Osteoblast (primary cell): ENCODE results near the gene F8. TPM values are rescaled to one million over a fixed set of nuclear protein-coding genes. Genes with fewer than 3 reads are reported as not detected.
A peak's percentile ranks its signal among the peaks of the same experiment; 100 is the strongest.

Experiments
- DNase-seq: peaks from one replicate; pipeline ENCODE4 v3.0.0; 2011; ENCODE audit warnings: low spot score, mixed read lengths; ENCODE audit not compliant: insufficient read length; ENCODE audit errors: missing footprints
- H2AFZ ChIP-seq: 2 replicates; pipeline ENCODE4 v1.6.0; 2011; ENCODE audit warnings: mild to moderate bottlenecking, low read length
- H3K27ac ChIP-seq: 2 replicates; pipeline ENCODE4 v1.5.1; 2011; ENCODE audit warnings: mild to moderate bottlenecking, low read depth, low read length, moderate library complexity
- H3K27me3 ChIP-seq: 2 replicates; pipeline ENCODE4 v1.6.0; 2012; ENCODE audit warnings: mild to moderate bottlenecking, control low read depth, inconsistent platforms, low read length, moderate library complexity; ENCODE audit not compliant: insufficient read depth
- H3K36me3 ChIP-seq: 2 replicates; pipeline ENCODE4 v1.5.1; 2011; ENCODE audit warnings: mild to moderate bottlenecking, low read length, control low read depth, moderate library complexity; ENCODE audit not compliant: insufficient read depth
- H3K4me1 ChIP-seq: 2 replicates; pipeline ENCODE4 v1.5.1; 2011; ENCODE audit warnings: mild to moderate bottlenecking, low read length, control low read depth, moderate library complexity; ENCODE audit not compliant: insufficient read depth
- H3K4me2 ChIP-seq: 2 replicates; pipeline ENCODE4 v1.6.0; 2011; ENCODE audit warnings: mild to moderate bottlenecking, low read length; ENCODE audit not compliant: insufficient read depth
- H3K4me3 ChIP-seq: fragments of 200-600 bp; sonication (generic); 3 replicates; pipeline ENCODE4 v1.5.1; 2012; ENCODE audit warnings: mild to moderate bottlenecking, low read length, inconsistent platforms; ENCODE audit not compliant: insufficient read depth
- H3K79me2 ChIP-seq: 2 replicates; pipeline ENCODE4 v1.6.0; 2012; ENCODE audit warnings: mild to moderate bottlenecking, low read length, control low read depth, inconsistent platforms; ENCODE audit not compliant: insufficient read depth
- H3K9me3 ChIP-seq: 2 replicates; pipeline ENCODE4 v1.5.1; 2011; ENCODE audit warnings: low read depth, low read length, control low read depth
- H4K20me1 ChIP-seq: 2 replicates; pipeline ENCODE4 v1.6.0; 2012; ENCODE audit warnings: mild to moderate bottlenecking, low read length, control low read depth; ENCODE audit not compliant: insufficient read depth
- CTCF ChIP-seq: IDR thresholded peaks from 2 replicates; pipeline ENCODE4 v1.5.1; 2011; ENCODE audit warnings: mild to moderate bottlenecking, low read depth, low read length, moderate library complexity; ENCODE audit errors: extremely low read depth
- total RNA-seq: library from RNA; depleted of rRNA; stranded (reverse); fragments of >200 nt; gene quantifications from 2 replicates; pipeline ENCODE4 v1.2.3, GENCODE V29; 2012

The F8 gene
- total RNA-seq, 1 donor: 10.9 TPM

DNA sequence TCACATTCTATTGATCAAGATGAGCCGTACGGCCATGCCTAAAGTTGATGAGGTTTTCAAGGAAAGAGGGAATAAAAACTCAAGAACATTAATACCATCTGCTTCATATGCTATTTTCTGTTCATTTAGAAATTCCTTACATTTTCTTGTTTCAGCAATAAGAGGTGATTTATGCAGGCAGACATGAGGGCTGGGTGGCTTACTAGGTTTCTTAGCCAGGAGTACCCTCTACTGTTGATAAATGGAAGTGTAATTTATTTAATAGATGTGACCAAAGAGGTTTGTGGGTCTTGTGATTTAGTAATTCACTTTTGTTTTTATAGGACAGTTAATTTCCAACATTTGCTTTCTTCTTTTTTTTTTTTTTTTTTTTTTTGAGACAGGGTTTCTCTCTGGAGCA, 181.7 kb downstream of the F8 start:
- Histone ChIP-seq H2AFZ (no peak overlapping the region), H3K27ac (no peak overlapping the region), H3K27me3 (no peaks in the 10 kb centered on the region), H3K79me2 (no peaks in the 10 kb centered on the region), H3K4me3 (no peak overlapping the region), H3K4me1 (no peaks in the 10 kb centered on the region), H3K36me3 (no peaks in the 10 kb centered on the region), H4K20me1 (no peaks in the 10 kb centered on the region), H3K9me3 (no peaks in the 10 kb centered on the region), H3K4me2 (no peak overlapping the region)
- peak; percentile 75 for DNase-seq
- TF ChIP-seq CTCF: peak; percentile 50

DNA sequence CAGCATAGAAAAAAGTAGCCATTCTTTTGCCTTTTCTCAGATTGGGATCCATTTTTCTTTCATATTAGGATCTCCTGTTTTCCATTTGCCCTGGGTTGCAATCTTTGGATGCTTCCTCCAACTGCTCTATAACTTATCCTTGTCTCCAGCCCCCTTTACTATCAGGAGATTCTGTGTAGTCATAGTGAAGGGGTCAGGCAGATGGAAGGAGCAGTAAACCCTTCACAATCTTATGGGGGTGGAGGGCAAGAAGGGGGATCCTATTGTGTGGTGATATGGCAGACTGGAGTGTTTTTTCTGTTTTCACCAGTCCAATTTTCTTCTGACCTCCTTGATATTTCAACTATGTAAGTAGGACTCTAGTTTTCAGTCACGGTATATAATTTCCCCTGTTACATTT, 186.4 kb downstream of the F8 start:
- no peak overlapping the region for H2AFZ ChIP-seq
- no peak overlapping the region for H3K27ac ChIP-seq
- peak; percentile 61 for DNase-seq
- no peaks in the 10 kb centered on the region for H3K79me2 ChIP-seq
- no peak overlapping the region for H3K4me2 ChIP-seq
- no peaks in the 10 kb centered on the region for H3K4me1 ChIP-seq
- H3K36me3 ChIP-seq: no peaks in the 10 kb centered on the region
- H3K9me3 ChIP-seq: no peaks in the 10 kb centered on the region
- no peaks in the 10 kb centered on the region for H3K27me3 ChIP-seq
- TF ChIP-seq CTCF: no peak
- H3K4me3 ChIP-seq: no peak overlapping the region
- no peaks in the 10 kb centered on the region for H4K20me1 ChIP-seq

DNA sequence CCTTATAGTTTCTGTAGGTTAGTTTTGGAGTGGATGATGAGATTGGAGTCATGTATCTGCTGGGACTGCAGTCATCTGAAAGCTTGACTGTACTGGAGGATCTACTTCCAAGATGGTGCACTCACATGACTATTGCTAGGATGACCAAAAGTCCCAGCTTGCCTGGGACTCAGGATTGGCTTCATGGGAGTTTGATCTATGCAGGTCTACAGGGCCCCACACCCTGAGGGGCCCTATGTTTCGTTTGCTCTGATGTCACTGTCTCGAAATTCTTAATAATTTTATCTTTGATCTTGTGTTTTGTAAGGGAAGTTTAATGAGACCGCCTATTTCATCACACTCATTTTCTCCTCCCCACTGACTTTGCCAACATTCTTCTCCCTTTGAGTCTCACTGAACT, 188.0 kb downstream of the F8 start, which contains the start of gene SMIM9:
TSS of gene SMIM9 (minus strand) at position 101 of the 400 bp plus-strand sequence. CDS start 3,806 bp downstream, outside the sequence.
- no peak within 1 kb of the TSS for H3K27ac ChIP-seq
- H4K20me1 ChIP-seq: no peaks in the 10 kb centered on the region
- H3K4me3 ChIP-seq: no peak within 1 kb of the TSS
- no peak within 1 kb of the TSS for H2AFZ ChIP-seq
- no peaks in the 10 kb centered on the region for H3K4me1 ChIP-seq
- peak; percentile 37 for DNase-seq
- H3K27me3 ChIP-seq: no peaks in the 10 kb centered on the region
- no peak within 1 kb of the TSS for H3K4me2 ChIP-seq
- TF ChIP-seq CTCF: no peak
- no peaks in the 10 kb centered on the region for H3K9me3 ChIP-seq
- no peaks in the 10 kb centered on the region for H3K79me2 ChIP-seq
- no peaks in the 10 kb centered on the region for H3K36me3 ChIP-seq

GRCh38 chrX:154833746-154834274, 188.7 kb downstream of the F8 start:
- no peak for TF ChIP-seq CTCF
- H4K20me1 ChIP-seq: no peaks in the 10 kb centered on the region
- no peaks in the 10 kb centered on the region for H3K79me2 ChIP-seq

More at GRCh38 chrX:154833746-154834274, 188.7 kb downstream of the F8 start:
- H3K4me1 ChIP-seq: no peaks in the 10 kb centered on the region
- H3K9me3 ChIP-seq: no peaks in the 10 kb centered on the region
- no peak overlapping the region for H3K27ac ChIP-seq
- DNase-seq: no peak
- no peak overlapping the region for H3K4me3 ChIP-seq
- no peak overlapping the region for H2AFZ ChIP-seq
- H3K27me3 ChIP-seq: no peaks in the 10 kb centered on the region
- H3K36me3 ChIP-seq: no peaks in the 10 kb centered on the region
- H3K4me2 ChIP-seq: no peak overlapping the region
